Activated T-cell treated with anti-CD3 and anti-CD28 coated beads, Interleukin-2, amount 50 U/mL, for 72 hours (primary cell): Measurements from ENCODE around the gene LCE1B. TPM values are rescaled to one million over a fixed set of nuclear protein-coding genes. Genes with fewer than 3 reads are reported as not detected.

Experiments
- ATAC-seq, 2 donors: fragments of 150-1000 bp; cut with Tn5 transposase; replicated peaks in 1 of 2; 2 replicates each; pipeline ENCODE4 v1.10.0; 2021; ENCODE audit warnings: moderate library complexity in 2 of 2, mild to moderate bottlenecking in 1 of 2
- DNase-seq, 2 donors: peaks; one replicate each; pipeline ENCODE4 v3.0.0; 2021 to 2022; ENCODE audit warnings: mixed read lengths in 1 of 2
- H3K27ac Mint-ChIP-seq: one replicate; pipeline ENCODE4 v1.8.0; 2022; ENCODE audit warnings: mild to moderate bottlenecking, moderate library complexity, mixed read lengths
- H3K27me3 Mint-ChIP-seq: one replicate; pipeline ENCODE4 v1.8.0; 2022; ENCODE audit warnings: low read depth, mixed read lengths
- H3K36me3 Mint-ChIP-seq, 2 donors: one replicate each; pipeline ENCODE4 v1.8.0; 2022; ENCODE audit warnings: mixed read lengths in 2 of 2, mild to moderate bottlenecking in 1 of 2; ENCODE audit not compliant: insufficient read depth in 2 of 2
- H3K4me1 Mint-ChIP-seq: one replicate; pipeline ENCODE4 v1.8.0; 2022; ENCODE audit warnings: low read depth, mixed read lengths
- H3K4me3 Mint-ChIP-seq, 2 donors: one replicate each; pipeline ENCODE4 v1.8.0; 2022; ENCODE audit warnings: mild to moderate bottlenecking in 2 of 2, mixed read lengths in 2 of 2, moderate library complexity in 2 of 2
- H3K9me3 Mint-ChIP-seq, 2 donors: one replicate each; pipeline ENCODE4 v1.8.0; 2022; ENCODE audit warnings: mixed read lengths in 2 of 2
- total RNA-seq, 2 donors: library from RNA; stranded (reverse); gene quantifications; one replicate each; pipeline ENCODE4 v1.2.3, GENCODE V29; 2022

Gene LCE1B
- total RNA-seq, 2 donors from 2014 or later: not detected

- Mint-ChIP-seq H3K27me3 (no peaks in the 10 kb centered on the region), H3K27ac (no peak overlapping the region), H3K36me3 (no peaks in the 10 kb centered on the region), H3K9me3 (no peaks in the 10 kb centered on the region), H3K4me3 (no peak overlapping the region), H3K4me1 (no peaks in the 10 kb centered on the region)
- no peak for DNase-seq
- no peak for ATAC-seq
These were observed 5.5 kb downstream of the LCE1B start for GRCh38 chr1:152817309-152817708.

- Mint-ChIP-seq H3K27me3 (peaks cover 15% of the 10 kb centered on the region), H3K27ac (no peak overlapping the region), H3K4me1 (no peaks in the 10 kb centered on the region), H3K4me3 (no peak overlapping the region), H3K9me3 (no peaks in the 10 kb centered on the region), H3K36me3 (no peaks in the 10 kb centered on the region)
- ATAC-seq: no peak
- no peak for DNase-seq
These were observed 11.5 kb downstream of the LCE1B start for GRCh38 chr1:152823294-152823693.

GRCh38 chr1:152824964-152825363 lies 13.2 kb downstream of the LCE1B start:
- Mint-ChIP-seq H3K27ac (no peak overlapping the region), H3K27me3 (peaks cover 15% of the 10 kb centered on the region), H3K4me3 (no peak overlapping the region), H3K36me3 (no peaks in the 10 kb centered on the region), H3K9me3 (no peaks in the 10 kb centered on the region), H3K4me1 (no peaks in the 10 kb centered on the region)
- DNase-seq: no peak
- ATAC-seq: no peak

GRCh38 chr1:152827173-152827572 lies 15.4 kb downstream of the LCE1B start, which contains the start of gene LCE1A:
LCE1A (plus strand) TSS chr1:152827473; CDS start chr1:152827473, 0 bp downstream.
- Mint-ChIP-seq H3K36me3 (no peaks in the 10 kb centered on the region), H3K27ac (no peak within 1 kb of the TSS), H3K4me1 (no peaks in the 10 kb centered on the region), H3K4me3 (no peak within 1 kb of the TSS), H3K9me3 (peaks cover 0 to 2% of the 10 kb centered on the region in 2 donors), H3K27me3 (peaks cover 15% of the 10 kb centered on the region)
- DNase-seq (no peak), ATAC-seq (no peak)

GRCh38 chr1:152836870-152837269 lies 25.1 kb downstream of the LCE1B start:
- ATAC-seq: no peak
- H3K4me1 Mint-ChIP-seq: no peaks in the 10 kb centered on the region
- peaks cover 0 to 2% of the 10 kb centered on the region in 2 donors for H3K9me3 Mint-ChIP-seq
- peak overlapping the region; percentile 18 for H3K27ac Mint-ChIP-seq
- H3K27me3 Mint-ChIP-seq: peaks cover 9% of the 10 kb centered on the region
- DNase-seq: no peak
- no peaks in the 10 kb centered on the region for H3K36me3 Mint-ChIP-seq
- H3K4me3 Mint-ChIP-seq: no peak overlapping the region

- Mint-ChIP-seq H3K9me3 (no peaks in the 10 kb centered on the region), H3K4me1 (no peaks in the 10 kb centered on the region), H3K36me3 (no peaks in the 10 kb centered on the region), H3K27me3 (peaks cover 9% of the 10 kb centered on the region), H3K4me3 (no peak within 1 kb of the TSS), H3K27ac (no peak within 1 kb of the TSS)
- DNase-seq (no peak), ATAC-seq (no peak)
These were observed 30.8 kb downstream of the LCE1B start, which contains the start of gene LCE6A for GRCh38 chr1:152842556-152842955. LCE6A (plus strand) TSS chr1:152842856; CDS start chr1:152843521, 665 bp downstream.

- DNase-seq: no peak
- ATAC-seq: no peak
- Mint-ChIP-seq H3K27me3 (peaks cover under 1% of the 10 kb centered on the region), H3K36me3 (no peaks in the 10 kb centered on the region), H3K9me3 (no peaks in the 10 kb centered on the region), H3K27ac (no peak overlapping the region), H3K4me3 (no peak overlapping the region), H3K4me1 (no peaks in the 10 kb centered on the region)
These were observed 43.9 kb downstream of the LCE1B start for GRCh38 chr1:152855661-152856060.

- DNase-seq: no peak
- H3K36me3 Mint-ChIP-seq: no peaks in the 10 kb centered on the region
- H3K9me3 Mint-ChIP-seq: no peaks in the 10 kb centered on the region
- H3K4me3 Mint-ChIP-seq: no peak overlapping the region
- ATAC-seq: no peak
- H3K27ac Mint-ChIP-seq: no peak overlapping the region
- H3K27me3 Mint-ChIP-seq: peaks cover 6% of the 10 kb centered on the region
- H3K4me1 Mint-ChIP-seq: no peaks in the 10 kb centered on the region
These were observed 46.3 kb downstream of the LCE1B start for GRCh38 chr1:152858062-152858461.

- ATAC-seq: no peak
- Mint-ChIP-seq H3K27me3 (peaks cover 6% of the 10 kb centered on the region), H3K36me3 (no peaks in the 10 kb centered on the region), H3K9me3 (no peaks in the 10 kb centered on the region), H3K4me3 (no peak within 1 kb of the TSS), H3K27ac (no peak within 1 kb of the TSS), H3K4me1 (no peaks in the 10 kb centered on the region)
- DNase-seq: no peak
These were observed 47.9 kb downstream of the LCE1B start, which contains the start of gene LCE7A for GRCh38 chr1:152859696-152860095. LCE7A (plus strand) TSS chr1:152859996; CDS start chr1:152860698, 702 bp downstream.

- H3K4me3 Mint-ChIP-seq: no peak overlapping the region
- H3K4me1 Mint-ChIP-seq: no peaks in the 10 kb centered on the region
- DNase-seq: no peak
- no peak overlapping the region for H3K27ac Mint-ChIP-seq
- H3K9me3 Mint-ChIP-seq: no peaks in the 10 kb centered on the region
- peaks cover 6% of the 10 kb centered on the region for H3K27me3 Mint-ChIP-seq
- H3K36me3 Mint-ChIP-seq: no peaks in the 10 kb centered on the region
- no peak for ATAC-seq
These were observed 48.4 kb downstream of the LCE1B start for GRCh38 chr1:152860129-152860528.

GRCh38 chr1:152861374-152861773 lies 49.6 kb downstream of the LCE1B start:
- Mint-ChIP-seq H3K9me3 (no peaks in the 10 kb centered on the region), H3K4me1 (no peaks in the 10 kb centered on the region), H3K27me3 (peaks cover 6% of the 10 kb centered on the region), H3K36me3 (no peaks in the 10 kb centered on the region), H3K4me3 (no peak overlapping the region), H3K27ac (no peak overlapping the region)
- DNase-seq: no peak
- no peak for ATAC-seq

Other genes with a start within 250 kb of the LCE1B start
- gene LCE3E, start 245.2 kb upstream of the LCE1B start, total RNA-seq: not detected
- not detected for gene LCE3D, start 231.5 kb upstream of the LCE1B start, total RNA-seq
- not detected for gene LCE3C, start 211.7 kb upstream of the LCE1B start, total RNA-seq
- gene LCE3B, start 198.2 kb upstream of the LCE1B start, total RNA-seq: not detected
- not detected for gene LCE3A, start 188.9 kb upstream of the LCE1B start, total RNA-seq
- not detected for gene LCE2D, start 148.6 kb upstream of the LCE1B start, total RNA-seq
- gene LCE2C, start 136.7 kb upstream of the LCE1B start, total RNA-seq: not detected
- not detected for gene LCE2B, start 125.8 kb upstream of the LCE1B start, total RNA-seq
- gene LCE2A, start 113.6 kb upstream of the LCE1B start, total RNA-seq: not detected
- not detected for gene LCE4A, start 103.8 kb upstream of the LCE1B start, total RNA-seq
- gene KPRP, start 53.9 kb upstream of the LCE1B start, total RNA-seq: not detected
- not detected for gene LCE1F, start 36.8 kb upstream of the LCE1B start, total RNA-seq
- not detected for gene LCE1E, start 25.7 kb upstream of the LCE1B start, total RNA-seq
- gene LCE1D, start 15.2 kb upstream of the LCE1B start, total RNA-seq: not detected
- not detected for gene LCE1C, start 5.3 kb upstream of the LCE1B start, total RNA-seq
- gene LCE1A, start 15.5 kb downstream of the LCE1B start, total RNA-seq: not detected
- gene LCE6A, start 30.9 kb downstream of the LCE1B start, total RNA-seq: not detected
- gene LCE7A, start 48.0 kb downstream of the LCE1B start, total RNA-seq: not detected
- gene SMCP, start 66.4 kb downstream of the LCE1B start, total RNA-seq: not detected
- gene IVL, start 96.6 kb downstream of the LCE1B start, total RNA-seq: not detected
- gene SPRR5, start 135.2 kb downstream of the LCE1B start, total RNA-seq: not detected
- not detected for gene SPRR4, start 158.7 kb downstream of the LCE1B start, total RNA-seq
- gene SPRR1A, start 172.1 kb downstream of the LCE1B start, total RNA-seq: not detected
- not detected for gene SPRR3, start 189.8 kb downstream of the LCE1B start, total RNA-seq
- not detected for gene SPRR1B, start 219.2 kb downstream of the LCE1B start, total RNA-seq
- not detected for gene SPRR2D, start 229.1 kb downstream of the LCE1B start, total RNA-seq
- not detected for gene SPRR2A, start 245.5 kb downstream of the LCE1B start, total RNA-seq